ENCODE measurements around the gene DVL2.
A peak's percentile ranks its signal among the peaks of the same experiment; 100 is the strongest.

DVL2 gene

DNA sequence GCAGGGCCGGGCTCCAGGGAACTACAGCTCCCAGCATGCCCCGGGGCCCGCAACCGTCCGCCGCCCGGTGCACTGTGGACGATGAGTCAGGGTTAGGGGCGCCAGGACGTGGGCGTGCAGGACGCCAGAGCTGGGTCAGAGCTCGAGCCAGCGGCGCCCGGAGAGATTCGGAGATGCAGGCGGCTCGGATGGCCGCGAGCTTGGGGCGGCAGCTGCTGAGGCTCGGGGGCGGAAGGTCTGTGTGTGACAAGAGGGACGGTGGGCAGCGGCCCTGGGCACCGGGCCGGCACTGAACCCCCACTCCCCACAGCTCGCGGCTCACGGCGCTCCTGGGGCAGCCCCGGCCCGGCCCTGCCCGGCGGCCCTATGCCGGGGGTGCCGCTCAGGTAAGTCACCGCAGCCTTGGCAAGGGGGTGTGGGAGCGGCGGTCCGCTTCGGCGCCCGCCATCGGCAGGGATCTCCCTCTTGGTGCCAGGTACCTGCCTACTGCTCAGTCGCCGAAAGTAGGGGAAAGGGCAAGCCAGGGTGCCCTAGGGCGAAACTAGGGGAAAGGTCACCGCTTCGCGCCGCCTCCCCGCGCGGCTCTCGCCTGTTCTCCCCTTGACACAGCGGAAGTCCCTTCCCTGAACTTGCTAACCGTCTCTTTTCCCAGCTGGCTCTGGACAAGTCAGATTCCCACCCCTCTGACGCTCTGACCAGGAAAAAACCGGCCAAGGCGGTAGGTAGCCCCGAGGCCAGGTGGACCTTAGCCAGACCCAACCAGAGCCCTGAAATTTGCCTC is 14.3 kb downstream of the DVL2 start, which contains the start of the genes ACADVL and DLG4:
TSS of gene ACADVL (plus strand) at position 127 of the 781 bp plus-strand sequence. CDS start at position 174, 47 bp downstream.
TSS of gene DLG4 (minus strand) at position 25 of the 781 bp plus-strand sequence.
- peak in 50 of 51 donors; percentile 49 to 94 (median 85) for DNase-seq

GRCh38 chr17:7219229-7219811 is 15.0 kb downstream of the DVL2 start:
- no peak for DNase-seq

DNA sequence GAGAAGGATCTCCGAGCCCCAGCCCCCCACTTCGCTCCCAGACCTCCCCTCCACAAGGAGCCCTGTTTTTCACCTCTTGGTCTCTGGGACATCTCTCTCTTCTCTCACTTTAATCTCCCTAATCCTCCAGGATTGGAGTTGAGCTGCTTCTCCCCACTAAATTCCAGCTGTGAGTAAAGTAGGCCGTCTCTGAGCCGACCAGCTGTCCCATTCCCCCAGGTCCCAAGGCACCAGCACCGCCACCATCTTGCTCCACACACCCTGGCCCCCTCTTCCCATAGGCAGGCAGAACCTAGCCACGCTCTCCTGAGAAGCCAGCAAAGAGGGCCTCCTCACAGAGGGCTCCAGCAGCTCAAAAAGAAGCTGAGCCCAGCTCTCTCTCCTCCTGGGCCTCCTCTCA is 15.6 kb downstream of the DVL2 start:
- DNase-seq, result no peak

DNA sequence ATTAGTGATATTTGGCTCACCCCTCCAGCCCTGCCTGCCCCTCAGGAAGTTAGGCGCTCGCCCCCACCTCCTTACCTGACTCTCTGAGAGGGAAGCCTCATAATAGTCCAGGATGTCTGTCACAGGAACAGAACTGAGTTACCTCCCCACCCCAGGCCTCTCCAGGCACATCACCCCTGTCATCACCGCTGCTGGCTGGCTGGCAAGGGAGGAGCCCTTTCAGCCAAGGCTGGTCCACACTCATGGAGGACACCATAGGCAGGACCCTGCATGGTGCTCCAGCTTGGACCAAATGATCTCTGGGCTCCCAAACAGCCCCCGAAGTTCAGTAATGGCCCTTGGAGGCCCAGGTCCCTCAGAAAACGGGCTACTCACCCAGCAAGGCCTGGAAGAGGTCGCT is 16.2 kb downstream of the DVL2 start:
- no peak for DNase-seq

- peak in 25 of 51 donors; percentile 12 to 67 (median 39) for DNase-seq
These were observed 17.0 kb downstream of the DVL2 start for GRCh38 chr17:7217113-7217987.

DNA sequence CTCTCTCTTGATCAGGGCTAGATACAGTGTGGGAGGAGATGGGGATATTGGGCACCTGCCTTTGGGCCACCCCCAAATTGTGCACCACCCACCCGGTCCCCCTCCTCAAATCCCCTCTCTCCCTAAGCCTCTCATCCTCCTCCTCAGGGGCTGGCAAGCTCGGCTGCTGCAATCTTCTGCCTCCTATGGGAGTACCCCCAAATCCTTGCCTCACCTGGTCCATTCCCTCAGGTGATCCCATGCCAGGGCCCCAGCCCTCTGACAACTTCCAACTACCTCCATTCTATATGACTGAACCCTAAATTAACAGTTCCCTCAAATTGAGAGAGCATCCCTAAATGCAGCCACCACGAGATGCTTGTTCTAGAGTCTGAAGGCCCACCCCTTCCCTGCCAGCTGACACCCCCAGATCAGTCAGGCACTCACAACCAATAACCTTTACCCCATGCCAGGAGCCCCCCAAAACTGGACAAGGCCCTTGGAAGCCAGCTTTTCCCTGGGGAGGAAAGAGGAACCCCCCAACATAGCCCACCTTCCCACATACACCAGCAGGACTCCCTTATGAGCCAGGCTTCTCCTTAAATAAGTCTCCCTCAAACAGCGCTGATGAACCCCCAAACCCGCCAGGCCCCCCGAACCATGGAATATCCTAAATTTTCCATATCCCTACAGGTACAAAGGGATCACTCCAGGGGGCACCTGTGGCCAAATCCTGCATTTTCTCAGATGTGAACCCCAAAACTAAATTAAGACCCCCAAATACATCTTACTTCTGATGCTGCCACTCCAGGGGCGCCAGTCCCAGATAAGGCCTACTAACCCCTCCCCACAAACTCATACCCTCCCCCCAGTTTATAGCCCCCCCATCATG is 17.8 kb downstream of the DVL2 start:
- peak in 2 of 51 donors; percentile 11 to 19 for DNase-seq

- DNase-seq, result peak in 2 of 51 donors; percentile 13 to 14
These were observed 18.6 kb downstream of the DVL2 start for GRCh38 chr17:7215652-7216180.

- peak in 4 of 51 donors; percentile 52 to 87 (median 59) for DNase-seq
These were observed 19.1 kb downstream of the DVL2 start for GRCh38 chr17:7215136-7215638.

DNA sequence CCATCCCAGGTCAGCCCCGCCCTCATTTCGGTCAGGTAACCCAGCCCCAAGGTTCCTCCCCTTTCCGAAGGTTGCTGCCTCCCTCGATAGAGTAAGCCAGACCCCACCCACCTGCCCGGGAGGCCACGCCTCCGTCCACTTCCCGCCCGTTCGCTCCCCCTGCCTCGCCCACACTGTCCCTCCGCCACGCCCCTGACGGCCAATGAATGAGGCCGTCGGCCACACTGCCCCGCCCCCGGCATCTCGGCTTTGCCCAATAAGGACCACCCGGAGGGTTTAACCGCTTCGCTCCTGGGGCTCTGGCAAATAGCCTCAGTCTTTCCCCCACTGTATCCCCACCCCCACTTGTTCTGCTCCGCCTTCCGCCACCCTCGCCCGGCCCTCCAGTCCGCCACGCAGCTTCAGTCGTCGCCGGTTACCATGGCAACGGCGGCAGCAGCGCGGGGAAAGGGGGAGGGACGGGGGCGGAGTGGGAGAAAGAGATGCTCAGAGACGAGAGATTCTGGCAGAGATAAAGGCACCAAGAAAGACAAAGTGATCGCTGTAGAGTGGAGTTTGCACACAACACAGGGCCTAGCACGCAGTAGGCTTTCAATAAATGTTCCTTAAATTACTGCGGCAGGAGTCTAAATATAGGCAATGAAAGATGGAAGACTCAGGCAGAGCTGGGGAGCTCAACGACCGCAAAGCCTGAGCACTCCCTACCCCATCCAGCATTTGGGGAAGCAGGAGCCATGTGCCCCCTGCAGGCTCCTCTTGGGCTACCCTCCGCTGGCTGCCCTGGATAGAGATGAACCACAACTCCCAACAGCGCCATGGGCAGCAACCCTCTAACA is 19.8 kb downstream of the DVL2 start:
- peak; percentile 58 to 98 (median 95) for DNase-seq

GRCh38 chr17:7213895-7214299 is 20.4 kb downstream of the DVL2 start:
- DNase-seq, result peak in 32 of 51 donors; percentile 56 to 90 (median 74)

- DNase-seq, result no peak
These were observed 22.6 kb downstream of the DVL2 start for GRCh38 chr17:7211491-7212273.

- no peak for DNase-seq
These were observed 25.4 kb downstream of the DVL2 start for GRCh38 chr17:7208754-7209460.

- no peak for DNase-seq
These were observed 26.2 kb downstream of the DVL2 start for GRCh38 chr17:7208027-7208571.

DNA sequence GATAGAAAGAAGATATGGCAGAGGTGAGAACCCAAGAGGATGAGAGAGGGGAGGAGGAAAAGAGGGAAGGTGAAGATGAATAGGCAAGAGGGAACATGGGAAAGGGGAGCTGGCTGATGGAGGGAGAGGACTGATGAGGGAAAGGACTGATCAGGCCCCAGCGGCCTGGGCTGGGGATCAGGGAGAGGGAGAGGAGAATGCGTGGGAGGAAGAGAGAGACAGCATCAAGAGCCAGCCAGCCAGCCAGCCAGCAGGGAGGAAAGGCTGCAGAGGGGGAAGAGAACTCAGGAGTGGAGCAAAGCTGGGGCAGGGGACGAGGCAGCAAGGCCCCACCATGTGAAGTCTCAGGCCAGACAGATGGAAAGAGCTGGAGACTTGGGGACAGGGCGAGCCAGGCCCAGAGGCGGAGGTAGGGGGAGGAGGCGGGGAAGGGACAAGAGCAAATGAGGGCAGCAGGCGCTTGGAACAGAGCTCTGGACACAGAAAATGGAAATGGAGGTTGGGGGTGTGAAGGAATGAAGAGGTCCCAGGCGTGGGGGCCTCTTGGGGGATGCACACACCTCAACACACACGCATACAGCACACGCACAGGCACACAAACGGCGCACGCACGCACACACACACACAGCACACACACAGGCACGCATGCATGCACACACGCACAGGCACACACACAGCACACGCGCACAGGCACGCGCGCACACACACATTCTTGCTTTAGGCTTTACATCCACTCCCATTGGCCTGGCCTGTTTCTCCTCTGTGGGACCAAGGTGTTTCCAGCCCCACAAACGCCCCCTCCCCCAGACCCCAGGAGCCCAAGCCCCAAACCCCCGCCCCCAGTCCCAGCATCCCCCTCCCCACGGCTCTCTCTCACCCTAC is 27.0 kb downstream of the DVL2 start:
- DNase-seq, result no peak

DNA sequence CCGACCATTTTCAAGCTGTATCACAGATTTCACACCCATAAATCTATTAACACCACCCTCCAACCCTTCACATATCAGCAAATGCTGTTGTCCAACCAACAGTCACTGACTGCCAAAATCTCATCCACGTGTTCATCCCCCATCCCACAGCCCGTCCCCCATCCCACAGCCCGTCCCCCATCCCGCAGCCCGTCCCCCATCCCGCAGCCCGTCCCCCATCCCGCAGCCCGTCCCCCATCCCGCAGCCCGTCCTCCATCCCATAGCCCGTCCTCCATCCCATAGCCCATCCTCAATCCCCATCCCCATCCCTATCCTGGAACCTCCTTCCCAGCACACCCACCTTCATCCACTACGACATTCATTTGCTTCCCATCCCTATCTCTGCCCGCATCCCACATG is 28.8 kb downstream of the DVL2 start:
- no peak for DNase-seq

DNA sequence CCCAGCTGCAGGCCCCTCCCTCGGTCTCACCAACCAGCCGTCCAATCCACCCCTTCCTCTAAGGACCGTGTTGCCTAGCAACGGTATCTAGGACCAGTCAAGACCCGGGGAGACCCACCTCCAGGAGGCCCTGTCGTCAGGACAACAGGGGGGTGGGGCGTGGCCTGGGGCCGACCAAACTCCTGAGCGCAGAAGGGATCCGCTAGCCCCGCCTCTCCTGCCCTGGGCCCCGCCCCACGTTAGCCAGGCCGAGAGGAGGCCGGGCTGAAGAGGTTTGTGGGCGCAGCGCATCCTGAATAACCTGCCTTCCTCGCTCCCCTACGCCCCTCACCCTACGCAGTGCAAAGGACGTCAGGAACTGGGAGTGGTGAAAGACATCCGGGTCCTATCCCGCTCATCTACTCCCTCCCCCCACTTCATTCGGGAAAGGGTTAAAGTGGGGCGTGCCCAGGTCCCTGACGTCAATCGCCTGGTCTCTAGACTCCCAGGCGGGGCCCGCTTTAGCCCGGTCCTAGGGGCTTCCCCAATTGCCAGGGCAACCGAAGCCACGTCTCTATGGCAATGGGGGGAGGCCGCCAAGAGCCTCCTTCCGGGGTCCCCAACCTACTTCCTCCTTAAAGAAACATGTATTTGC is 29.4 kb downstream of the DVL2 start:
- DNase-seq, result peak in 48 of 51 donors; percentile 38 to 96 (median 83)
